Lower leg skin (tissue), 4 donors: ENCODE data around the gene DOK5. TPM values are rescaled to one million over a fixed set of nuclear protein-coding genes. Genes with fewer than 3 reads are reported as not detected.
"Not testable (repeated sequence)": the region's sequence is repeated elsewhere in the genome, so short reads cannot be mapped to it uniquely, and the experiment has no call there.

Source experiments
- DNase-seq, 2 donors: peaks; one replicate each; pipeline ENCODE4 v3.0.0-alpha.2; 2019; ENCODE audit warnings: low spot score in 2 of 2
- H3K4me3 ChIP-seq: fragments of 200-600 bp; sonication (generic); 2 replicates; pipeline ENCODE4 v1.5.1; 2017; ENCODE audit warnings: mild to moderate bottlenecking, low read depth; ENCODE audit not compliant: poor library complexity, severe bottlenecking
- CTCF ChIP-seq, 3 donors: fragments of 450-650 bp; IDR thresholded peaks; one replicate each; pipeline ENCODE4 v1.5.1; 2016; ENCODE audit warnings: antibody characterized with exemption in 3 of 3, mild to moderate bottlenecking in 3 of 3, moderate library complexity in 2 of 3
- POLR2A ChIP-seq, 2 donors: fragments of 450-650 bp; IDR thresholded peaks; one replicate each; pipeline ENCODE4 v1.6.1; 2016 to 2017; ENCODE audit warnings: antibody characterized with exemption in 2 of 2, mild to moderate bottlenecking in 1 of 2, moderate library complexity in 1 of 2
- WGBS, 2 donors: methylation state at CpG; one replicate each; pipeline ENCODE4 v1.1.5; 2018; 5-methylcytosine and 5-hydroxymethylcytosine counted together
- intact Hi-C: fragments of 100-400 bp; cut with DNase I; formaldehyde crosslinking; loops from one replicate; pipeline ENCODE4 v1.15.0; 2023; ENCODE audit warnings: low total_unique reads
- total RNA-seq, 4 donors: library from RNA; depleted of rRNA; stranded (reverse); fragments of >200 nt; gene quantifications; one replicate each; pipeline ENCODE4 v1.1.0, GENCODE V29; 2016

DOK5 gene
- total RNA-seq, 4 donors from 2014 or later, result 0.23 to 1.3 (median 1.2) TPM; not detected in 1

GRCh38 chr20:54477191-54477955 lies 2.0 kb downstream of the DOK5 start:
- whole genome bisulfite sequencing, 2 donors, result 14 to 15% methylated on average over 3 of the region's 3 CpGs
- H3K4me3 ChIP-seq, result no peak overlapping the region
- intact Hi-C loops, result no loop called here
- TF ChIP-seq CTCF (IDR thresholded peaks at IDR 0.05), result no peak
- TF ChIP-seq POLR2A (IDR thresholded peaks at IDR 0.05), result no peak
- no peak for DNase-seq

GRCh38 chr20:54479138-54479906 lies 3.9 kb downstream of the DOK5 start:
- intact Hi-C loops, result no loop called here
- no peak for DNase-seq
- 58 to 59% methylated on average over 9 of the region's 9 CpGs for WGBS, 2 donors
- H3K4me3 ChIP-seq, result no peak overlapping the region
- TF ChIP-seq POLR2A (IDR thresholded peaks at IDR 0.05) (no peak), CTCF (IDR thresholded peaks at IDR 0.05) (no peak)

DNA sequence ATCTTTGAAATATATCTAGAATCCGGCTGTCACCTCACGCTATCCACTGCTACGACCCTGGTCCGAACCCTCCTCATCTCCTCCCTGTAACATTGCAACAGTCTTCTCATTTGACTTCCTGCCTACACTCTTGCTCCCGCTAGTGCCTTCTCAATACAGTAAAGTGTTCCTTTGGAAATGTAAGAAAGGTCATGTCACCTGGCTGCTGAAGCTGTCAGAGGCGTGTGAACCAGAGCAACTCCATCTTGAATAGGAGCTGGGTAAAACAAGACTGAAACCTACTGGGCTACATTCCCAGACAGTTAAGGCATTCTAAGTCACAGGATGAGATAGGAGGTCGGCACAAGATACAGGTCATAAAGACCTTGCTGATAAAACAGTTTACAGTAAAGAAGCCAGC lies 4.5 kb downstream of the DOK5 start:
- WGBS, 2 donors, result 85 to 87% methylated on average over 7 of the region's 7 CpGs
- intact Hi-C loops, H3K4me3 ChIP-seq, DNase-seq: not testable (repeated sequence)

DNA sequence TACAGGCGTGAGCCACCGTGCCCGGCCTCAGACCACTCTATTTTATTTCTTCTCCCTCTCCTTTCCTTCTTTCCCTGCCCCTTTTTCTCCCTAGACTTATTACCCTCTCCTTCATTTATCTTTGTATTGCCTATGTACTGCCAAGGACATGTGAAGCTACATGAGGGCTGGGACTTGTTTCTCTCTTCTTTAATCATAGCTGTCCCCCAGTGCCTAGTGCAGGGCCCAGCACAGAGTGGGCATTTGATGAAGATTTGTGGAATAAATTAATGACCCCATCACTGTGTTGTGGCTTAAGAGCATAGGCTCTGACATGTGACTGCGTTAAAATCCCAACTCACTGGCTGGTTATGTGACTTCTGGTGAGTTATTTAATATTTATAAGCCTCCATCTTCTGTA lies 6.0 kb downstream of the DOK5 start:
- H3K4me3 ChIP-seq, result no peak overlapping the region
- WGBS, 2 donors, result 95% methylated on average over 4 of the region's 4 CpGs
- intact Hi-C loops, result no loop called here
- TF ChIP-seq CTCF (IDR thresholded peaks at IDR 0.05) (no peak), POLR2A (IDR thresholded peaks at IDR 0.05) (no peak)
- no peak for DNase-seq

- H3K4me3 ChIP-seq, result no peak overlapping the region
- intact Hi-C loops, result no loop called here
- no peak for TF ChIP-seq CTCF (IDR thresholded peaks at IDR 0.05)
- TF ChIP-seq POLR2A (IDR thresholded peaks at IDR 0.05), result no peak
- 79 to 82% methylated on average over 8 of the region's 8 CpGs for WGBS, 2 donors
- DNase-seq, result no peak
Observed at GRCh38 chr20:54485631-54486030, 10.2 kb downstream of the DOK5 start.

DNA sequence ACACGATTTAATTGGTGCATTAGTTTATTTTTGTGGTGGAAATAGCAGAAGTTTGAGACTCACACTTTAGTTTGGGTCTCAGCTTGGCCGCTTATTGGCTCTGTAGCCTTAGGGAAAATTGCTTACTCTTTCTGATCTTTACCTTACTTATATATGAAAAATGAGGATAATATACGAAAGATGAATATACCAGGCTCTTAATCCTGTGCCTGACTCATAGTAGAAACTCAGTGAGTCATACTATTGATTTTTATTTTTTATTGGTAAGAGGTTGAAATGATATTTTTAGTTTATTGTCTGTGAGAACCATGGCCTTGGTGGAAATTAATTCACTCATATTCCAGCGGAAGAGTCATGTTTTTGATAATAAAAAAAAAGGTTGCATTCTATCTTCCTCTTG lies 11.2 kb downstream of the DOK5 start:
- WGBS, 2 donors, result 74 to 82% methylated on average over 4 of the region's 4 CpGs
- H3K4me3 ChIP-seq, result no peak overlapping the region
- TF ChIP-seq CTCF (IDR thresholded peaks at IDR 0.05), result no peak
- TF ChIP-seq POLR2A (IDR thresholded peaks at IDR 0.05), result no peak
- no peak for DNase-seq
- intact Hi-C loops, result no loop called here
